Activated CD8-positive, alpha-beta memory T cell treated with anti-CD3 and anti-CD28 coated beads for 4 hours (primary cell): ENCODE data around the gene ARHGEF40.

Experiments
- DNase-seq, 2 donors: peaks; one replicate each; pipeline ENCODE4 v3.0.0-alpha.2; 2020; ENCODE audit warnings: low read depth in 2 of 2

ARHGEF40 gene

GRCh38 chr14:21113369-21113768, 43.3 kb downstream of the ARHGEF40 start:
- DNase-seq, result no peak

- no peak for DNase-seq
Measured at GRCh38 chr14:21118933-21119332, 48.8 kb downstream of the ARHGEF40 start.

GRCh38 chr14:21120686-21121085, 50.6 kb downstream of the ARHGEF40 start:
- no peak for DNase-seq

- no peak for DNase-seq
Measured at GRCh38 chr14:21121122-21121521, 51.0 kb downstream of the ARHGEF40 start.

- no peak for DNase-seq
Measured at GRCh38 chr14:21123429-21123828, 53.3 kb downstream of the ARHGEF40 start.

- no peak for DNase-seq
Measured at GRCh38 chr14:21133901-21134300, 63.8 kb downstream of the ARHGEF40 start.

- DNase-seq, result no peak
Measured at GRCh38 chr14:21136024-21136423, 65.9 kb downstream of the ARHGEF40 start.
